ENCODE measurements around the gene RNF19B. TPM values are rescaled to one million over a fixed set of nuclear protein-coding genes. Genes with fewer than 3 reads are reported as not detected.

Gene RNF19B
- total RNA-seq, 1 experiment from 2014 or later: 15.0 TPM

DNA sequence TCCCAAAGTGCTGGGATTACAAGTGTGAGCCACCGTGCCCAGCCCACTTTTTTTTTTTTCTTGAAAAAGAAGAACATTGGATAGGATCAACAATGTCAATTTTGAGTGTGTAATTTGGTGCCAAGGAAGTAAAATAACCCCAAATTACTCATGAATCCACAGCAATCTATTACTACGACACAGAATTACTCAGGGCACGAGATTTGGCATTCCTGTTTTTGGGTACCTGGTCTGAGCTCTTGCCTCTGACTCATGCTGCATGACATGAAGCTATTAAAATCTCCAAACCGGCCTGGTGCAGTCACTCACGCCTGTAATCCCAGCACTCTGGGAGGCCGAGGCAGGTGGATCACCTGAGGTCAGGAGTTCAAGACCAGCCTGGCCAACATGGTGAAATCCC is 10.4 kb downstream of the RNF19B start:
- H3K27ac ChIP-seq (ENCODE audit: insufficient read length, low read depth, low read length): no peak overlapping the region
- no peaks in the 10 kb centered on the region for H4K20me1 ChIP-seq (ENCODE audit: control insufficient read depth, insufficient read depth, insufficient read length)
- H3K9me3 ChIP-seq (ENCODE audit: control insufficient read depth, low read depth, low read length): no peaks in the 10 kb centered on the region
- no peak overlapping the region for H2BK5ac ChIP-seq (ENCODE audit: insufficient read length, low read length)
- H3K4ac ChIP-seq (ENCODE audit: low read depth, low read length): no peak overlapping the region
- Mint-ChIP-seq H3K4me1 (peaks cover 0 to 3% of the 10 kb centered on the region in 2 experiments; a peak in 2 of 4 replicates), H3K36me3 (ENCODE audit: insufficient read depth in 1 of 3, low read depth in 3 of 3) (peaks cover 0 to 6% (median 0%) of the 10 kb centered on the region in 3 experiments; a peak in 1 of 7 replicates), H3K9me3 (no peaks in the 10 kb centered on the region), H3K27me3 (ENCODE audit: low read depth) (no peaks in the 10 kb centered on the region), H3K27ac (no peak overlapping the region), H3K4me3 (no peak overlapping the region)
- H2AK5ac ChIP-seq (ENCODE audit: insufficient read length, low read length): no peak overlapping the region
- no peak overlapping the region for H3T11ph ChIP-seq (ENCODE audit: low read length)
- no peak overlapping the region for H4K8ac ChIP-seq (replicated peaks; ENCODE audit: insufficient read length, low read depth, low read length)
- no peak overlapping the region for H4K5ac ChIP-seq (ENCODE audit: insufficient read length, low read depth, low read length)
- no peak overlapping the region for H3K56ac ChIP-seq (ENCODE audit: insufficient read length, low read depth, low read length)
- no peak overlapping the region for H4K91ac ChIP-seq (ENCODE audit: insufficient read length, low read depth, low read length)
- no peaks in the 10 kb centered on the region; the same call in 1 of the 2 replicates for H3K4me1 ChIP-seq (ENCODE audit: insufficient read depth, low read length)
- H2AFZ ChIP-seq (ENCODE audit: low read length): no peak overlapping the region
- H3K4me2 ChIP-seq (ENCODE audit: insufficient read depth, insufficient read length, low read length): no peak overlapping the region
- no peak overlapping the region for H2BK120ac ChIP-seq (ENCODE audit: low read depth, low read length, poor library complexity, severe bottlenecking)
- no peak overlapping the region for H3K14ac ChIP-seq (ENCODE audit: insufficient read depth, low read length)
- no peak overlapping the region for H3K18ac ChIP-seq (ENCODE audit: insufficient read length, low read depth, low read length)
- no peaks in the 10 kb centered on the region for H3K79me1 ChIP-seq (ENCODE audit: insufficient read depth, low read depth, low read length, poor library complexity, severe bottlenecking)
- no CpG with 5 or more reads among the region's 6 CpGs for WGBS (ENCODE audit: extremely low coverage, insufficient read length, low lambda C conversion rate)
- TF ChIP-seq, protein P1, sequence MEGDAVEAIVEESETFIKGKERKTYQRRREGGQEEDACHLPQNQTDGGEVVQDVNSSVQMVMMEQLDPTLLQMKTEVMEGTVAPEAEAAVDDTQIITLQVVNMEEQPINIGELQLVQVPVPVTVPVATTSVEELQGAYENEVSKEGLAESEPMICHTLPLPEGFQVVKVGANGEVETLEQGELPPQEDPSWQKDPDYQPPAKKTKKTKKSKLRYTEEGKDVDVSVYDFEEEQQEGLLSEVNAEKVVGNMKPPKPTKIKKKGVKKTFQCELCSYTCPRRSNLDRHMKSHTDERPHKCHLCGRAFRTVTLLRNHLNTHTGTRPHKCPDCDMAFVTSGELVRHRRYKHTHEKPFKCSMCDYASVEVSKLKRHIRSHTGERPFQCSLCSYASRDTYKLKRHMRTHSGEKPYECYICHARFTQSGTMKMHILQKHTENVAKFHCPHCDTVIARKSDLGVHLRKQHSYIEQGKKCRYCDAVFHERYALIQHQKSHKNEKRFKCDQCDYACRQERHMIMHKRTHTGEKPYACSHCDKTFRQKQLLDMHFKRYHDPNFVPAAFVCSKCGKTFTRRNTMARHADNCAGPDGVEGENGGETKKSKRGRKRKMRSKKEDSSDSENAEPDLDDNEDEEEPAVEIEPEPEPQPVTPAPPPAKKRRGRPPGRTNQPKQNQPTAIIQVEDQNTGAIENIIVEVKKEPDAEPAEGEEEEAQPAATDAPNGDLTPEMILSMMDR (conservative IDR thresholded peaks at IDR 0.05): no peak
- no peak overlapping the region for H2BK15ac ChIP-seq (ENCODE audit: low read depth, low read length)
- no peak for DNase-seq
- H2BK20ac ChIP-seq (ENCODE audit: low read depth, low read length, poor library complexity, severe bottlenecking): no peak overlapping the region
- no peak overlapping the region for H3K23ac ChIP-seq (ENCODE audit: insufficient read length, low read depth, low read length)
- no peaks in the 10 kb centered on the region for H3K27me3 ChIP-seq (ENCODE audit: insufficient read depth, low read length)
- peaks cover 2% of the 10 kb centered on the region; the same call in 1 of the 2 replicates for H3K79me2 ChIP-seq (ENCODE audit: insufficient read depth, low read length)
- H3K9ac ChIP-seq (ENCODE audit: extremely low read depth, insufficient read length, low read length): no peak overlapping the region
- no peaks in the 10 kb centered on the region for H3K23me2 ChIP-seq (ENCODE audit: insufficient read length, low read depth, low read length, poor library complexity, severe bottlenecking)
- no peak overlapping the region for H2BK12ac ChIP-seq (ENCODE audit: insufficient read length, low read depth, low read length)

All from H9 (cell line).